GM18505 (cell line): ENCODE results near the gene OR8B8.
"Not testable (repeated sequence)": the region's sequence is repeated elsewhere in the genome, so short reads cannot be mapped to it uniquely, and the experiment has no call there.

ENCODE experiments used
- ATAC-seq: cut with Tn5 transposase; IDR thresholded peaks from one replicate; pipeline ENCODE4 v1.9.1; 2021; ENCODE audit not compliant: unreplicated experiment
- POLR2A ChIP-seq: IDR thresholded peaks from 4 replicates; pipeline ENCODE4 v1.6.1; 2011; ENCODE audit warnings: borderline replicate concordance; ENCODE audit not compliant: insufficient read depth, insufficient read length; ENCODE audit errors: extremely low read depth

Gene OR8B8

GRCh38 chr11:124415356-124415923 is 30.1 kb downstream of the OR8B8 start:
- ATAC-seq, result no peak
- TF ChIP-seq POLR2A, result no peak

GRCh38 chr11:124409906-124410305 is 35.6 kb downstream of the OR8B8 start:
- ATAC-seq, result no peak

GRCh38 chr11:124405581-124405980 is 39.9 kb downstream of the OR8B8 start:
- no peak for ATAC-seq
- no peak for TF ChIP-seq POLR2A

More at GRCh38 chr11:124409906-124410305, 35.6 kb downstream of the OR8B8 start:
- no peak for TF ChIP-seq POLR2A

GRCh38 chr11:124403186-124403585 is 42.3 kb downstream of the OR8B8 start:
- not testable (repeated sequence) for ATAC-seq

- no peak for TF ChIP-seq POLR2A
- peak; percentile 85 for ATAC-seq
Measured at GRCh38 chr11:124402326-124402922, 43.1 kb downstream of the OR8B8 start.

- ATAC-seq, result no peak
- TF ChIP-seq POLR2A, result no peak
Measured at GRCh38 chr11:124398924-124399323, 46.6 kb downstream of the OR8B8 start, which contains the start of gene OR8B3. Gene OR8B3 (minus strand): TSS chr11:124399024. CDS start chr11:124397351, 1,673 bp downstream.

GRCh38 chr11:124396847-124397246 is 48.6 kb downstream of the OR8B8 start:
- not testable (repeated sequence) for ATAC-seq

GRCh38 chr11:124394408-124394807 is 51.1 kb downstream of the OR8B8 start:
- TF ChIP-seq POLR2A, result no peak
- no peak for ATAC-seq
